ELR (cell line): ENCODE results near the gene TUBD1.

Source experiments
- DNase-seq: peaks from one replicate; pipeline ENCODE4 v3.0.0-alpha.2; 2015; ENCODE audit warnings: low read depth

The TUBD1 gene

GRCh38 chr17:59815965-59816364 is 76.8 kb downstream of the TUBD1 start:
- DNase-seq: no peak

GRCh38 chr17:59814685-59815084 is 78.1 kb downstream of the TUBD1 start:
- no peak for DNase-seq

- no peak for DNase-seq
Measured at GRCh38 chr17:59814276-59814675, 78.5 kb downstream of the TUBD1 start.

- DNase-seq: no peak
Measured at GRCh38 chr17:59812139-59812538, 80.6 kb downstream of the TUBD1 start.

- DNase-seq: no peak
Measured at GRCh38 chr17:59811209-59811608, 81.5 kb downstream of the TUBD1 start.

GRCh38 chr17:59810894-59811153 is 81.9 kb downstream of the TUBD1 start:
- DNase-seq: no peak
